ENCODE results near the gene FMNL2.

FMNL2 gene

DNA sequence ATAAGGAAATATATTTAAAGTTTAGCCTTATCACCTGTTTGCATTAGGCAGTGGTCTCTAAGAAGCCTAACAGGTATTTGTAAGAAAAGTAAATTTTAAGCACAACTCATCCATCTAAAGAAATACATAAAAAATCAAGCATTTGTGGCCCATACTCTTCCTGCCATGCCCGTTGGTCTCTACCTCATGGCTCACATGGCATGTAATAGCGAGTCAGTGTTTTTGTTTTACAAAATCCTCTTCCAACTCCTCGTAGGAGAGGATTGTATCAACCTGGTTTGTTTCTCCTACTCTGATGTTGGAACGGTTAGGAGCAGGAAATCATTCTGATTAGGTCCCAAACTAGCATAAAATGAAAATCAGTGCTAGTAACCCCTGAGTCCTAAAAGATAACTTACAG, 91.8 kb downstream of the FMNL2 start:
- no peak for DNase-seq (ENCODE audit: low spot score)

DNA sequence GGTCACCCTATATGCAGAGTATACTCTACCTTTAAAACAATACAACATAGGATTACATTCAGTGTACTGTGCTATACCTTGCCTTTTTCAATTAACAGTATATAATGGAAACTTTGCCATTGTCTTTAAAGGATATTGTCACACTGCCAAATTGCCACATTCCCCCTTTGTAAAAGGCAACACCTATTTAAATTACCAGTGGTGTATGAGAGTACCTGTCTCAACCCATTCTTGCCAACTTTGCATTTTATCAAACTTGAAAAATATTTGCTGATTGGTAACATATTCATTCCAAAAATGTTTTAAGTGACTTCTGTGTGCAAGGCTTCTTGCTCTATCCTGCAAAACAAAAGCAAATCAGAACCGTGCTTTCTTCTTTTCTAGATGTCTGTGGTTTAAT, 92.9 kb downstream of the FMNL2 start:
- DNase-seq (ENCODE audit: low spot score), result no peak

DNA sequence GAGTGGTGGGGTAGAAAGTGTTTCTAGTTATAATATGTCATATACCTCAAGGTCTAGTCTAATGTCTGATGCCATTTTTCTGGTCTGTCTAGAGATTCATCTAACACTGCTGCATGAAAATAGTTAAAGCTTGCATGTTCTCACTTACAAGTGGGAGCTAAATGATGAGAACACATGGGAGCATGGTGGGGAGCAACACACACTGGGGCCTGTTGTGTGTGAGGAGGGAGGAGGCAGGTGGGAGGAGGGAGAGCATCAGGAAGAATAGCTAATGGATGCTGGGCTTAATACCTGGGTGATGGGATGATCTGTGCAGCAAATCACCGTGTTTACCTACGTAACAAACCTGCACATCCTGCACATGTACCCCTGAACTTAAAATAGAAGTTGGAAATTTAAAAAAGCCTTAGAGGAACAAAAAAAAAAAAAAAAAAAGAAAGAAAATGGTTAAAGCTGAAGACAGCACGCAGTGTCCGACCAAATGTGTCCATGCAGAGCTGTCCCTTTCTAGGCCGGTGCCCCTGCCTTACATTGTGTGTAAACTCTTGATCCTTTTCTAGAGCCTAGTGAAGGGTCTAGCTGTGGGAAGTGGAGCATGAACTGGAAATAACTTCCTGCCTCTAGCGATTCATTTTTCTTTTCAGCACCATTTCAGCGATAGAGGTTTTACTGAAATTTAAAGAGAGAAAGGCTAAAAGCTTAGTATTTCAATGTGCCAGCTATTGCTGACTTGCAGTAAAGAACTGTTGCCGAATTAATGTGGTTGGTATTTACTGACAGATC, 94.0 kb downstream of the FMNL2 start:
- no peak for DNase-seq (ENCODE audit: low spot score)

GRCh38 chr2:152430876-152431275, 95.9 kb downstream of the FMNL2 start:
- DNase-seq (ENCODE audit: low spot score), result no peak

DNA sequence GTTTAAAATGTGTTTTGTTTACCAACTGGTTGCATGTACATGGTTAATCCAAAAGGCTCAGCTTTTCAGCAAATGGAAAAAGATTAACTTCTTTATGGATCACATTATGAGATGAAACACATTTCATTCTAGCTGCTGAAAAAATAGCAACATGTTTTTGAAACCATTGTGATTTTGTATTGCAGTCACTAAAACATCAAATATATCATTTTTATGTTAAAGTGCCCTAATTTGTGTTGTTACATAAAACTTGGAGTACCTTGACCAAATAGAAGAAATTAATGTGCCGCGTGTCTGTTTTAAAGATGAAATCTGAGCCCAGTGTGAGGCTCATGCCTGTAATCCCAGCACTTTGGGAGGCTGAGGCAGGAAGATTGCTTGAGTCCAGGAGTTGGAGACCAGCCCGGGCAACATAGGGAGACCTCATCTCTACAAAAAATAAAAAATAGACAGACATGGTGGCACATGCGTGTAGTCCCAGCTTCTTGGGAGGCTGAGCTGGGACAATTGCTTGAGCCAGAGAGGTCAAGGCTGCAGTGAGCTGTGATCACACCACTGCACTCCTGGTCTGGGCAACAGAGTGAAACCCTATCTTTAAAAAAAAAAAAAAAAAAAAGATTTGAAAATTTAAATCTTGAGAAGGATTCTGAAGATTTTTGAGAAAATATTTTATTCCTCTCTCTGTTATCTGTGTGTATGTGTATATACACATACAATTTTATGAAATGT, 96.6 kb downstream of the FMNL2 start:
- no peak for DNase-seq (ENCODE audit: low spot score)

DNA sequence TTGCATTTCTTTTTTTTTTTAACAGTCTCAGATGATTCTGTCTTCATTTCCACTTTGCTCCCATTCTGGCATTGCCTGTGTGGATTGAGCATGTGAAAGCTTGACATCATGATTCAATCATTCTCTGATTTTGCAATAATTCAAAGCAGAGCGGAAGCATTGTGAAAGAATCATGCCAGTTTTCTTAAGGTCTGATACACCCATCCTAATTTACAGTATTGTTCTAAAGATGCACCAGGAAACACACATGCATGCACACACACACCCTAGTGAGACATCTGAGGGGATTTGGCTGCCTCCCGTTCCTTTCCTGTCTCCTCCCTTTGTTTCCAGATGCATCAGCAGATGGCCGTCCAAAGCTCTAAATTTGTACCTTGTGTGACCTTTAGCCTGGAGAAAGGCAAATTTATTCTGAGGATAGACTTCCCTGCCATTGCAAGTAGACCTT, 97.3 kb downstream of the FMNL2 start:
- DNase-seq (ENCODE audit: low spot score), result no peak

DNA sequence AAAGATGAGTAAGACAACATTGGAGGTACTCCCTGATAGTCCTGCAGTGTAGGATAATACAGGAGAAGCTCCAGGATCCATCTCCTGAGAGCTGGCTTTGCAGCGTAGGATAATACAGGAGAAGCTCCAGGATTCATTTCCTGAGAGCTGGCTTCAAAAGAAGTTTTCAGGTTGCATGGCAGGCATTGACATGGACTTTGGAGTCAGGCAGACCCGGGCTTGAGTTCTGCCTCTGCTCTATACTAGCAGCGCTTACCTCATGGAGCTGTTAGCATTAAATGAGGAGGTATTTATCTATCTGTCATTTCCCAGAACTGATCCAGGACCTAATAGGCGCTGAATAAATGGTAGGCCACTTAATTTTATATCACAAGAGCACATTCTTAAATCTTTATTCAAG, 97.8 kb downstream of the FMNL2 start:
- DNase-seq (ENCODE audit: low spot score), result no peak

GRCh38 chr2:152433289-152433688, 98.3 kb downstream of the FMNL2 start:
- no peak for DNase-seq (ENCODE audit: low spot score)

GRCh38 chr2:152433791-152434190, 98.8 kb downstream of the FMNL2 start:
- DNase-seq (ENCODE audit: low spot score), result no peak

GRCh38 chr2:152434395-152435182, 99.6 kb downstream of the FMNL2 start:
- DNase-seq (ENCODE audit: low spot score), result no peak

GRCh38 chr2:152436148-152436547, 101.2 kb downstream of the FMNL2 start:
- no peak for DNase-seq (ENCODE audit: low spot score)

GRCh38 chr2:152437276-152438108, 102.5 kb downstream of the FMNL2 start:
- DNase-seq (ENCODE audit: low spot score), result no peak

DNA sequence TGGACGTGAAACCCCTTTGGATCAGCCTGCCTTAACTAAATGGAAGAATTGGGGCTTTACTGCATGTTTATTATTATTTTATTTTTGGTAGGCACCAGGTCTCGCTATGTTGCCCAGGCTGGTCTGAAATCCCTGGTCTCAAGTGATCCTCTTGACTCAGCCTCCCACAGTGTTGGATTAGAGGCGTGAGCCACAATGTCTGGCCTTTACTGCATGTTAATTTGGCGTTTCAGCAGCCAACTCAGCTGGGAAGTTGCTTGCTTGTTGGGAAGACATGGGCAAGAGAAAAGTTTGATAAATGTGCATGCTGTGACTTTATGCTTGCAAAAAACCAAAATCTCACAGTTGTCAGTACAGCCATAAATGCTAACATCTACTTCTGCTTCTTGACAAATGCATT, 105.1 kb downstream of the FMNL2 start:
- no peak for DNase-seq (ENCODE audit: low spot score)

DNA sequence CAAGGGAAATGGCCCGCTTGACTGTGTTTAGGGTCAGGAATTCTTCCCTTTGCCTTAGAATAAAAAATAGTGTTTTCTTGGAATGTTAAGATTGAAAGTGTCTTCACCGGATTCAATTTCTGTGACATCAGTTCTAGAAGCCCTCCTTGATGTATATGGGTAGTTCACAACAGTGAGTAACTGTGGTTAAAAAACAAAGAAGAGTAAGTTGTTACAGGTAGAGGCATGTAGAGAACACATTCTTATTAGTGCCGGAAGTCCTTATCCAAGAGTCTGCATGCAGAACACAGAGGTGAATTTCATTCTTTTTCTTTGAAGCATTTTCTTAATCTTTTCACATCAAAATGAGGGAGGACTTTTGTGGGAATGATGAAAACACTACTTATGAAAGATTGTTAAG, 105.5 kb downstream of the FMNL2 start:
- no peak for DNase-seq (ENCODE audit: low spot score)

- DNase-seq (ENCODE audit: low spot score), result no peak
Measured at GRCh38 chr2:152441961-152442360, 107.0 kb downstream of the FMNL2 start.

DNA sequence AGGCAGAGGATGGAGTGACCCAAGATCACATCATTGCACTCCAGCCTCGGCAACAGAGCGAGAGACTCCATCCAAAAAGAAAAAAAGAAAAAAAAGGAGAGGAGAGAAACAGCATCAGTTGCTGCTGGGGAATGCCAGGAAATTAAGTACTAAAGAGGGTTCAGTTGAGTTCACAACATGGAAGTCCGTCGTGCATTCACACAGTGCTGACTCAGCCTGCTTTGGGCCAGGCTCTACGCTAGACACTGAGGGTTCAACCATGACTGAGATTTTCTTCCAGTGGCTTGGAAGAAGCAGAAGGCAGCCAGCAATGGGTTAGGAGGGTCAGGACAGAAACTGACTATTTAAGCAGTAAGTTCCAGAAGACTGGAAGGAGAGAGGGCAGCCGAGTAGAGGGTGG, 108.8 kb downstream of the FMNL2 start:
- no peak for DNase-seq (ENCODE audit: low spot score)

DNA sequence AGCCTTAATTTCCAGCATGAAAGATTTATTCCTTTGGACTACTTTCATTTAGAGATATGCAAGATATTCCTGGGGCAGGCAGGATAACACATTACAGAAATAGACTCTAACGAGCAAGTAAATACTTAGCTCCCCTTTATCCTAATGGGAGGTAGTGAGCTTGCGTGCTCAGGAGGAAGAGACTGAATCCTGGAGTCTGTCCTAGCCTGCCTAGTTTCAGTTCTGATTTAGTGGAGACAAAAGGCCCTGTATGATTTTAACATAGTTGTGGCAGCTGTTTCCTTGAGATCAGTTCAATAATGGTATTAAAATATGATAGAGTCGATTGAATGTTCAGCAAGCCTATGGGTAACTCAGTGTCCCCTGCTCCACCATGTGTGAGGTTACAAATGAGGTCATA, 109.5 kb downstream of the FMNL2 start:
- DNase-seq (ENCODE audit: low spot score), result no peak

- DNase-seq (ENCODE audit: low spot score), result no peak
Measured at GRCh38 chr2:152445375-152445774, 110.4 kb downstream of the FMNL2 start.

GRCh38 chr2:152445791-152446201, 110.8 kb downstream of the FMNL2 start:
- no peak for DNase-seq (ENCODE audit: low spot score)

- DNase-seq (ENCODE audit: low spot score), result no peak
Measured at GRCh38 chr2:152446213-152446612, 111.2 kb downstream of the FMNL2 start.

DNA sequence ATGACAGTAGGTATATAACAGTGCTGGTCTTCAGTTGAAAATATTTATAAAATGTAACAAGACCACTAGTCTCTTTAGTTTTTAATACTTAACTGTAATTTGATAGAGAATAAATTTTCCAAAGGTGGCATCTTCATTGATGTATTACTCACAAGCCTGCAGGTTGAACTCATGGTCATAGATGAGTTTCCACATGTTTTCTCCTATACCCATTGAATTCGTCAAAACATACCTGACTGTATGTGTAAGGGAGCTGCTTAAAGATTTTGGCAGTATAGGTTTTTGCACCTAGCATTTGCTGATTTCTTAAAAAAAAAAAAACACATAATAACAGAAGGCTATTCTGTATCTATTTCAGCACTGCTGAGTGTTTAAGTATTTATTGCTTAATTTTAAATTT, 112.9 kb downstream of the FMNL2 start:
- no peak for DNase-seq (ENCODE audit: low spot score)

DNA sequence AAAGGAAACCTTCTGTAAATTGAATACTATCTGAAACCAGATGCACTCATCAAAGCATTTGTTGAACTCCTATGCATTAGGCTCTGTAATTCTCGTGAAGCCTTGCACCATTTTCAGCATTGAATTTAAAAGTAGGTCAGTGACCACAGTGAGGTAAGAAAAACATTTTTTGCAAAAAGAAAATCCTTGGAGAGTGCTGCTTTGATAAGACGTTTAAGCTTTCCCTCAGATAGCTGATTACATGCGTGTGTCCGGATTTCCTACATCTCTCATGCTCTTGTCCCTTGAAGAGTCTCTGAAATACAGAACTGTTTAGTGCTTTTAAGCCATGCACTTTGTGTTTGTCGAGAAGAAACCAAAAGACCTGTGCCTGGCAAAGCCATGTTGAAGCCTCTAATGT, 113.6 kb downstream of the FMNL2 start:
- DNase-seq (ENCODE audit: low spot score), result no peak

Measured in hematopoietic multipotent progenitor cell treated with erythropoietin and hydrocortisone succinate and interleukin-3 and kit ligand, for 17 days (in vitro differentiated cells).